Fibroblast of pulmonary artery (primary cell): ENCODE results near the gene GAGE12F.
"Not testable (repeated sequence)": the region's sequence is repeated elsewhere in the genome, so short reads cannot be mapped to it uniquely, and the experiment has no call there.

Experiments
- DNase-seq: peaks from one replicate; pipeline ENCODE4 v3.0.0-alpha.2; 2010; ENCODE audit warnings: low read depth
- H3K4me3 ChIP-seq: replicated peaks from 2 replicates; pipeline ENCODE4 v1.5.1; 2011; ENCODE audit warnings: low read depth, mild to moderate bottlenecking, control low read depth, low read length, moderate library complexity
- TF ChIP-seq, protein P1 (sequence below): IDR thresholded peaks from 2 replicates; pipeline ENCODE4 v1.5.1; 2011; ENCODE audit warnings: mild to moderate bottlenecking, control low read depth, low read length, inconsistent platforms; ENCODE audit errors: missing control alignments

Gene GAGE12F, protein sequence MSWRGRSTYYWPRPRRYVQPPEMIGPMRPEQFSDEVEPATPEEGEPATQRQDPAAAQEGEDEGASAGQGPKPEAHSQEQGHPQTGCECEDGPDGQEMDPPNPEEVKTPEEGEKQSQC

DNA sequence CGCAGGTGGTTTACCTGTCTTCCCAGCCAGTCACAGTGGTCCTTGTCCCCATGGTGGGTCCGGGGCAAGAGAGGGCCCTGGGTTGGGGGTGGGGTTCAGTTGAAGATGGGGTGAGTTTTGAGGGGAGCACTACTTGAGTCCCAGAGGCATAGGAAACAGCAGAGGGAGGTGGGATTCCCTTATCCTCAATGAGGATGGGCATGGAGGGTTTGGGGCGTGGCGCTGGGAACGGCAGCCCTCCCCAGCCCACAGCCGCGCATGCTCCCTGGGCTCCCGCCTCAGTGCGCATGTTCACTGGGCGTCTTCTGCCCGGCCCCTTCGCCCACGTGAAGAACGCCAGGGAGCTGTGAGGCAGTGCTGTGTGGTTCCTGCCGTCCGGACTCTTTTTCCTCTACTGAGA, at the start of gene GAGE12F:
Gene GAGE12F, plus strand, starts transcription at position 301 of the 400 bp plus-strand sequence. CDS start 1,155 bp downstream, outside the sequence.
- not testable (repeated sequence) for DNase-seq, H3K4me3 ChIP-seq

DNA sequence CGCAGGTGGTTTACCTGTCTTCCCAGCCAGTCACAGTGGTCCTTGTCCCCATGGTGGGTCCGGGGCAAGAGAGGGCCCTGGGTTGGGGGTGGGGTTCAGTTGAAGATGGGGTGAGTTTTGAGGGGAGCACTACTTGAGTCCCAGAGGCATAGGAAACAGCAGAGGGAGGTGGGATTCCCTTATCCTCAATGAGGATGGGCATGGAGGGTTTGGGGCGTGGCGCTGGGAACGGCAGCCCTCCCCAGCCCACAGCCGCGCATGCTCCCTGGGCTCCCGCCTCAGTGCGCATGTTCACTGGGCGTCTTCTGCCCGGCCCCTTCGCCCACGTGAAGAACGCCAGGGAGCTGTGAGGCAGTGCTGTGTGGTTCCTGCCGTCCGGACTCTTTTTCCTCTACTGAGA, 28.8 kb upstream of the GAGE12F start, which contains the start of gene GAGE12C:
Gene GAGE12C, plus strand, starts transcription at position 301 of the 400 bp plus-strand sequence. CDS start 1,155 bp downstream, outside the sequence.
- not testable (repeated sequence) for H3K4me3 ChIP-seq, DNase-seq

DNA sequence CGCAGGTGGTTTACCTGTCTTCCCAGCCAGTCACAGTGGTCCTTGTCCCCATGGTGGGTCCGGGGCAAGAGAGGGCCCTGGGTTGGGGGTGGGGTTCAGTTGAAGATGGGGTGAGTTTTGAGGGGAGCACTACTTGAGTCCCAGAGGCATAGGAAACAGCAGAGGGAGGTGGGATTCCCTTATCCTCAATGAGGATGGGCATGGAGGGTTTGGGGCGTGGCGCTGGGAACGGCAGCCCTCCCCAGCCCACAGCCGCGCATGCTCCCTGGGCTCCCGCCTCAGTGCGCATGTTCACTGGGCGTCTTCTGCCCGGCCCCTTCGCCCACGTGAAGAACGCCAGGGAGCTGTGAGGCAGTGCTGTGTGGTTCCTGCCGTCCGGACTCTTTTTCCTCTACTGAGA, 19.2 kb upstream of the GAGE12F start, which contains the start of gene GAGE12D:
Gene GAGE12D, plus strand, starts transcription at position 301 of the 400 bp plus-strand sequence. CDS start 1,155 bp downstream, outside the sequence.
- not testable (repeated sequence) for H3K4me3 ChIP-seq, DNase-seq

DNA sequence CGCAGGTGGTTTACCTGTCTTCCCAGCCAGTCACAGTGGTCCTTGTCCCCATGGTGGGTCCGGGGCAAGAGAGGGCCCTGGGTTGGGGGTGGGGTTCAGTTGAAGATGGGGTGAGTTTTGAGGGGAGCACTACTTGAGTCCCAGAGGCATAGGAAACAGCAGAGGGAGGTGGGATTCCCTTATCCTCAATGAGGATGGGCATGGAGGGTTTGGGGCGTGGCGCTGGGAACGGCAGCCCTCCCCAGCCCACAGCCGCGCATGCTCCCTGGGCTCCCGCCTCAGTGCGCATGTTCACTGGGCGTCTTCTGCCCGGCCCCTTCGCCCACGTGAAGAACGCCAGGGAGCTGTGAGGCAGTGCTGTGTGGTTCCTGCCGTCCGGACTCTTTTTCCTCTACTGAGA, 9.7 kb upstream of the GAGE12F start, which contains the start of gene GAGE12E:
Gene GAGE12E, plus strand, starts transcription at position 301 of the 400 bp plus-strand sequence. CDS start 1,155 bp downstream, outside the sequence.
- H3K4me3 ChIP-seq, DNase-seq: not testable (repeated sequence)

DNA sequence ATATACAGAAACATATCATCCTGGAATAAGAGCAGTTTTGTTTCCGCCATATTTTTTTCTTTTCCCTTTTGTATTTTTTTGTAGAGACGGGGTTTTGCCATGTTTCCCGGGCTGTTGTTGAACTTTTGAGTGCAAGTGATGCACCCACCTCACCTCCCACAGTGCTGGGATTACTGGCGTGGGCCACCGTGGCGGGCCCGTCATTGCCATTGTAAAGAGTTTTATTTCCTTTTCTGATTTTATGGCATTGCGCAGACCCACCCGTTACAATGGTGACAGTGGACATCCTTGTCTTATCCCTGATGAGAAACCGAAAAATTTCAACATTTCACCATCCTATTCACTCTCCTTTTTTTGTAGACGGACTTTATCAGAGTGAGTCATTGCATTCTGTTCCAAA, 8.1 kb downstream of the GAGE12F start:
- DNase-seq, H3K4me3 ChIP-seq: not testable (repeated sequence)

DNA sequence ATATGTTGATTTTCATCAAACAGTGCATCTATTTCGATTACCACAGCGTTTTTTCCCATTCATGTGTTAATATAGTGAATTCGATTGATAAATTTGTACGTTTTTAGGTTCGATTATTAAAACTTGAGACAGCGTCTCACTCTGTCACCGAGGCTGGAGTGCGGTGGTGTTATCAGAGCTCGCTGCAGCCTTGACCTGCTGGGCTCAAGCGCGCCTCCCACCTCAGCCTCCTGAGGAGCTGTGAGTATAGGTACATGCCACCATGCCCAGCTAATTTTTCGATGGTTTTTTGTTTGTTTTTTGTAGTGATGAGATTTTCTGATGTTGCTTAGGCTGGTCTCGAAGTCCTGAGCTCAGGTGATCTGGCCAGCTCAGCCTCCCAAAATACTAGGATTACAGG, 8.5 kb downstream of the GAGE12F start:
- DNase-seq, H3K4me3 ChIP-seq: not testable (repeated sequence)

DNA sequence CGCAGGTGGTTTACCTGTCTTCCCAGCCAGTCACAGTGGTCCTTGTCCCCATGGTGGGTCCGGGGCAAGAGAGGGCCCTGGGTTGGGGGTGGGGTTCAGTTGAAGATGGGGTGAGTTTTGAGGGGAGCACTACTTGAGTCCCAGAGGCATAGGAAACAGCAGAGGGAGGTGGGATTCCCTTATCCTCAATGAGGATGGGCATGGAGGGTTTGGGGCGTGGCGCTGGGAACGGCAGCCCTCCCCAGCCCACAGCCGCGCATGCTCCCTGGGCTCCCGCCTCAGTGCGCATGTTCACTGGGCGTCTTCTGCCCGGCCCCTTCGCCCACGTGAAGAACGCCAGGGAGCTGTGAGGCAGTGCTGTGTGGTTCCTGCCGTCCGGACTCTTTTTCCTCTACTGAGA, 9.5 kb downstream of the GAGE12F start, which contains the start of gene GAGE12G:
Gene GAGE12G, plus strand, starts transcription at position 301 of the 400 bp plus-strand sequence. CDS start 1,155 bp downstream, outside the sequence.
- DNase-seq, H3K4me3 ChIP-seq: not testable (repeated sequence)

DNA sequence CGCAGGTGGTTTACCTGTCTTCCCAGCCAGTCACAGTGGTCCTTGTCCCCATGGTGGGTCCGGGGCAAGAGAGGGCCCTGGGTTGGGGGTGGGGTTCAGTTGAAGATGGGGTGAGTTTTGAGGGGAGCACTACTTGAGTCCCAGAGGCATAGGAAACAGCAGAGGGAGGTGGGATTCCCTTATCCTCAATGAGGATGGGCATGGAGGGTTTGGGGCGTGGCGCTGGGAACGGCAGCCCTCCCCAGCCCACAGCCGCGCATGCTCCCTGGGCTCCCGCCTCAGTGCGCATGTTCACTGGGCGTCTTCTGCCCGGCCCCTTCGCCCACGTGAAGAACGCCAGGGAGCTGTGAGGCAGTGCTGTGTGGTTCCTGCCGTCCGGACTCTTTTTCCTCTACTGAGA, 19.0 kb downstream of the GAGE12F start, which contains the start of gene GAGE12H:
Gene GAGE12H, plus strand, starts transcription at position 301 of the 400 bp plus-strand sequence. CDS start 1,155 bp downstream, outside the sequence.
- not testable (repeated sequence) for H3K4me3 ChIP-seq, DNase-seq

DNA sequence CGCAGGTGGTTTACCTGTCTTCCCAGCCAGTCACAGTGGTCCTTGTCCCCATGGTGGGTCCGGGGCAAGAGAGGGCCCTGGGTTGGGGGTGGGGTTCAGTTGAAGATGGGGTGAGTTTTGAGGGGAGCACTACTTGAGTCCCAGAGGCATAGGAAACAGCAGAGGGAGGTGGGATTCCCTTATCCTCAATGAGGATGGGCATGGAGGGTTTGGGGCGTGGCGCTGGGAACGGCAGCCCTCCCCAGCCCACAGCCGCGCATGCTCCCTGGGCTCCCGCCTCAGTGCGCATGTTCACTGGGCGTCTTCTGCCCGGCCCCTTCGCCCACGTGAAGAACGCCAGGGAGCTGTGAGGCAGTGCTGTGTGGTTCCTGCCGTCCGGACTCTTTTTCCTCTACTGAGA, 28.6 kb downstream of the GAGE12F start, which contains the start of gene GAGE2A:
Gene GAGE2A, plus strand, starts transcription at position 301 of the 400 bp plus-strand sequence. CDS start 1,155 bp downstream, outside the sequence.
- not testable (repeated sequence) for DNase-seq, H3K4me3 ChIP-seq

DNA sequence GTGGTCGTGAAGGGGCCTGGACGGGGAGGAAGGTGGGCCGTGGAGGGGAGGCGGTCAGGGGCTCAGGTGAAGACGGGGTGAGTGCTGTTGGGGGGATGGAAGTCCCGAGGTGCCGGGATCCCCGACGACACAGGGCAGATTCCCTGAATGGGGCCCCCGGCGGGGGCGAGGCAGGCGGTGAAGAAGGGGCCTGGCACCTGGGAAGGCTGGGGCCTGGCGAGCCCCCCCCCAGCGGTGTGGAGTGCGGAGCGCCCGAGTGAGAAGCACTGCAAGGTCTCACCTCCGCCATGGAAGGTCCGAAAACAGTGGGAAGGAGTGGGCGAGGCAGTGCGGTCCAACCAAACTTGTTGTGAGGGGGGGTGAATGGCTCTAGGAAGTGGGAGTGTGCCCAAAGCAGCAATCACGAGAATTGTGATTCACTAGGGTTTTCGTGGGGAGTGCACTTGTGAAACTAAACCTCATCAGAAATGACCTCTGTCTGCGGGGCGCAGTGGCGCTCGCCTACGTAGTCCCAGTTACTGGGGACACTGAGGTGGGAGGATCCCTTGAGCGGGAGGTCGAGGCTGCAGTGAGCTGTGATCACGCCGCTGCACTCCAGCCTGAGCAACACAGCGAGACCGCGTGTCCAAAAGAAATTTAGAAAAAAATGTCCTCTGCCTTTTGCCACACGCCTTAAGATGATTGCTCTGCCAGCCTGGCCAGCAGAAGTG, 29.3 kb downstream of the GAGE12F start:
- not testable (repeated sequence) for DNase-seq, H3K4me3 ChIP-seq

DNA sequence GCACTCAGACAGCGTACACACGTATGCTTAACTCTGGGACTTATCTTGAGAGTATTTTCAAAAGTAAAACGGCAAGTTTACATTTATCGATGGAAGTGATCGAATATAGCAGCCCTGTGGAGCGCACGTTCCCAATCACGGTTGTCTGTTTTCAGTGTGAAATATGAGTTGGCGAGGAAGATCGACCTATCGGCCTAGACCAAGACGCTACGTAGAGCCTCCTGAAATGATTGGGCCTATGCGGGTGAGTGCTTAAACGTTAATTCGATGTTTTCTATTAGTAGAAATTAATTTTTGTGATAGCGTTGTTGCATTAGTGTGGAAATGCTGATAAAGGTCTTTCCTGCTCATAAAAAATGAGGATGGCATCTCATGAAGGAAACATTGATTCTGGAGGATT, 29.8 kb downstream of the GAGE12F start:
- H3K4me3 ChIP-seq, DNase-seq: not testable (repeated sequence)

DNA sequence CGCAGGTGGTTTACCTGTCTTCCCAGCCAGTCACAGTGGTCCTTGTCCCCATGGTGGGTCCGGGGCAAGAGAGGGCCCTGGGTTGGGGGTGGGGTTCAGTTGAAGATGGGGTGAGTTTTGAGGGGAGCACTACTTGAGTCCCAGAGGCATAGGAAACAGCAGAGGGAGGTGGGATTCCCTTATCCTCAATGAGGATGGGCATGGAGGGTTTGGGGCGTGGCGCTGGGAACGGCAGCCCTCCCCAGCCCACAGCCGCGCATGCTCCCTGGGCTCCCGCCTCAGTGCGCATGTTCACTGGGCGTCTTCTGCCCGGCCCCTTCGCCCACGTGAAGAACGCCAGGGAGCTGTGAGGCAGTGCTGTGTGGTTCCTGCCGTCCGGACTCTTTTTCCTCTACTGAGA, 38.1 kb downstream of the GAGE12F start, which contains the start of gene GAGE1:
Gene GAGE1, plus strand, starts transcription at position 301 of the 400 bp plus-strand sequence. CDS start 1,155 bp downstream, outside the sequence.
- H3K4me3 ChIP-seq, DNase-seq: not testable (repeated sequence)

DNA sequence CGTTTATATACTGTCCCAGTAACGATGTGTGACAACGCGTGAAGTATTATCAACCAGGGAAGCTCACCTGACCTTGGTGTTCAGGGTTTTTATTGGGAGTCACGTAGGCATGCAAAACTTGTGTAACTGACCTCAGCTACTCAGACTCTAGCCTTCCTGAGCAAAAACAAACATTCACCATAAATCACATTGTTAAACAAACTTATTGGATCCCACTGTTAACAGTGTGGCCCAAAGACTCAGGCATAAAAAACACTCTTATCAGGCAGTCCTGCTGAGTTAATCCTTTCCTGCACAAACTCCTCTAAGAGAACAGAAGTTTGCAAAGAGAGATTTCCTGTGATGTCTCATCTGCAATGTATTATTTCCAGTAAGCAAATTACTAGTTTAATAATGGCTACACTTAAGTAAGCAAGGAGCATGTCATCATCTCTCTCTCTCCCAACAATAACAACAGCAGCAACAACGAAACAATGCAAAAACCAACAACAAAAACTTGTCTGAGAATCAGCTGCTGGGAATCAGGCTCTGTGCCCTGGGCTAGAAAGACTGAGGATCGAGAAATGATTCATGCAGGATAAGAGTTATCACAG, 50.2 kb downstream of the GAGE12F start:
- no peak for DNase-seq
- TF ChIP-seq, protein P1, sequence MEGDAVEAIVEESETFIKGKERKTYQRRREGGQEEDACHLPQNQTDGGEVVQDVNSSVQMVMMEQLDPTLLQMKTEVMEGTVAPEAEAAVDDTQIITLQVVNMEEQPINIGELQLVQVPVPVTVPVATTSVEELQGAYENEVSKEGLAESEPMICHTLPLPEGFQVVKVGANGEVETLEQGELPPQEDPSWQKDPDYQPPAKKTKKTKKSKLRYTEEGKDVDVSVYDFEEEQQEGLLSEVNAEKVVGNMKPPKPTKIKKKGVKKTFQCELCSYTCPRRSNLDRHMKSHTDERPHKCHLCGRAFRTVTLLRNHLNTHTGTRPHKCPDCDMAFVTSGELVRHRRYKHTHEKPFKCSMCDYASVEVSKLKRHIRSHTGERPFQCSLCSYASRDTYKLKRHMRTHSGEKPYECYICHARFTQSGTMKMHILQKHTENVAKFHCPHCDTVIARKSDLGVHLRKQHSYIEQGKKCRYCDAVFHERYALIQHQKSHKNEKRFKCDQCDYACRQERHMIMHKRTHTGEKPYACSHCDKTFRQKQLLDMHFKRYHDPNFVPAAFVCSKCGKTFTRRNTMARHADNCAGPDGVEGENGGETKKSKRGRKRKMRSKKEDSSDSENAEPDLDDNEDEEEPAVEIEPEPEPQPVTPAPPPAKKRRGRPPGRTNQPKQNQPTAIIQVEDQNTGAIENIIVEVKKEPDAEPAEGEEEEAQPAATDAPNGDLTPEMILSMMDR = no peak
- no peak overlapping the region for H3K4me3 ChIP-seq
